ENCODE measurements around the gene TUT4.
A peak's percentile ranks its signal among the peaks of the same experiment; 100 is the strongest.

TUT4 gene

DNA sequence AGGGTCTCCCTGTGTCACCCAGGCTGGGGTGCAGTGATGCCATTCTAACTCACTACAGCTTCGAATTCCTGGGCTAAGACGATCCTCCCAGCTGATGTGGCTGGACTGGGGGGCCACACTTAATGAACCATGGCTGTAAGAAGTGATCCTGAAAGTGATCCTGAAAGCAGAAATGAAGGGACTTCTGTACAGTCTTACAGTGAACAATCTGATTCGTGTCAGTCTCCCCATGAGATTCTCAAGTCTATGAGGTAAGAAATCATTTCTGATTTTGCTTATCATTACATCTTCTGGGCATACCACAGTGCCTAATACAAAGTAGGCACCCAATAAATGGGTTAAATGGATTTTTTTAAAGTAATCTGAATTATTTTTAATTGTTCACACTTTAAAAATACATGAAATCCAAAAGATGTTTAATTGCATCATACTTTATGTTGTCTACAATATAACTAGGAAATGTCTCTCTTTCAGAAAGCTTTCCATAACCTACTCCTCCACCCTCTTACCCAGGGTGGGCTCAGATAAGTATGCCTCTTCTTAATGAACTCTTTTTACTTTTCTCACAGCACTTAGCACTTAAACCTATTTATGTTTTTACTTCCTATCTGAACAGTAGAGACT is 21.5 kb downstream of the TUT4 start:
- no CpG with 5 or more reads among the region's 3 CpGs for WGBS, 2 donors (ENCODE audit: extremely low coverage in 2 of 2, insufficient read length in 2 of 2, insufficient replicate concordance in 1 of 2)
- no peak overlapping the region for H3K4me2 ChIP-seq (ENCODE audit: insufficient read depth, low read length, poor library complexity, severe bottlenecking)

DNA sequence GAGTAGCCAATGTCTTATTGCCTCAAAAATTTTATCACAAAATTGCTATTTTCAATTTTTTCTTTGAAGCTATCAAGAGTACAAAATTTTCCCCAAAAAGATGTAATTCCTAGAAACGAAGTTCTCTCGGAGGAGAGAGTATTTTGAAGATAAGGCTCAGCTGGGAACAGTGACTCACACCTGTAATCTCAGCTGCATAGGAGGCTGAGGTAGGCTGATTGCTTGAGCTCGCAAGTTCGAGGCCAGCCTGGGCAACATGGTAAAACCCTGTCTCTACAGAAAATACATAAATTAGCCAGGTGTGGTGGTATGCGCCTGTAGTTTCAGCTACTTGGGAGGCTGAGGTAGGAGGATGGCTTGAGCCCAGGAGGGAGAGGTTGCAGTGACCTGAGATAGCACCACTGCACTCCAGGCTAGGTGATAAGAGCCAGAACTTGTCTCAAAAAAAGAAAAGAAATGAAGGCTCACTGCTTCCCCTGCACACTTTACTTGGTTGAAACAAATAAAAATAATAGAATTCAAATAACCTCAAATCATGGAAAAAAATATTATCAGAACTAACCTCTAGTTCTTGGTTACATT is 22.2 kb downstream of the TUT4 start:
- Histone ChIP-seq H3K9ac (ENCODE audit: low read depth, low read length, poor library complexity) (no peak overlapping the region), H2AFZ (ENCODE audit: low read length) (no peak overlapping the region), H2BK15ac (ENCODE audit: low read length) (no peak overlapping the region), H2BK12ac (ENCODE audit: low read length) (no peak overlapping the region), H3K18ac (ENCODE audit: low read length) (no peak overlapping the region), H3K14ac (ENCODE audit: low read length) (no peak overlapping the region), H4K91ac (ENCODE audit: low read depth, low read length, poor library complexity) (no peak overlapping the region), H4K8ac (ENCODE audit: low read depth, low read length) (peak overlapping the region; percentile 48), H2BK5ac (ENCODE audit: low read length) (no peak overlapping the region), H2BK120ac (ENCODE audit: low read depth, low read length) (no peak overlapping the region), H3K4me1 (ENCODE audit: control insufficient read depth in 2 of 2, insufficient read depth in 1 of 2, low read depth in 1 of 2, low read length in 2 of 2) (no peaks in the 10 kb centered on the region), H3K9me3 (replicated peaks in 1 of 2; ENCODE audit: control insufficient read depth in 2 of 2, insufficient read depth in 1 of 2, low read depth in 1 of 2, low read length in 2 of 2) (peaks cover 2 to 26% of the 10 kb centered on the region in 2 donors), H3K23ac (ENCODE audit: low read depth, low read length, poor library complexity) (no peak overlapping the region), H3K4ac (ENCODE audit: low read length) (no peak overlapping the region), H3K79me1 (ENCODE audit: low read depth, low read length) (no peaks in the 10 kb centered on the region), H2AK5ac (ENCODE audit: low read depth, low read length) (no peak overlapping the region), H3K27ac (replicated peaks; ENCODE audit: low read length) (no peak overlapping the region), H3K27me3 (ENCODE audit: control insufficient read depth in 3 of 3, insufficient read depth in 3 of 3, low read depth in 1 of 3, low read length in 3 of 3) (no peaks in the 10 kb centered on the region), H3K36me3 (replicated peaks in 1 of 2; ENCODE audit: control insufficient read depth in 2 of 2, insufficient read depth in 2 of 2, low read length in 2 of 2) (peaks cover 7 to 44% of the 10 kb centered on the region in 2 donors), H3K4me2 (ENCODE audit: insufficient read depth, low read length, poor library complexity, severe bottlenecking) (no peak overlapping the region), H3K4me3 (ENCODE audit: low read length in 2 of 2) (no peak overlapping the region)
- DNase-seq (ENCODE audit: low spot score) = no peak
- WGBS, 2 donors (ENCODE audit: extremely low coverage in 2 of 2, insufficient read length in 2 of 2, insufficient replicate concordance in 1 of 2) = no CpG with 5 or more reads among the region's 5 CpGs

More for the DNA sequence above, 21.5 kb downstream of the TUT4 start:
- Histone ChIP-seq H3K27me3 (ENCODE audit: control insufficient read depth in 3 of 3, insufficient read depth in 3 of 3, low read depth in 1 of 3, low read length in 3 of 3) (no peaks in the 10 kb centered on the region), H3K23ac (ENCODE audit: low read depth, low read length, poor library complexity) (no peak overlapping the region), H3K9ac (ENCODE audit: low read depth, low read length, poor library complexity) (no peak overlapping the region), H3K36me3 (replicated peaks in 1 of 2; ENCODE audit: control insufficient read depth in 2 of 2, insufficient read depth in 2 of 2, low read length in 2 of 2) (peaks cover 5 to 37% of the 10 kb centered on the region in 2 donors), H2AFZ (ENCODE audit: low read length) (no peak overlapping the region), H2BK120ac (ENCODE audit: low read depth, low read length) (no peak overlapping the region), H4K8ac (ENCODE audit: low read depth, low read length) (no peak overlapping the region), H3K9me3 (replicated peaks in 1 of 2; ENCODE audit: control insufficient read depth in 2 of 2, insufficient read depth in 1 of 2, low read depth in 1 of 2, low read length in 2 of 2) (peaks cover 2 to 33% of the 10 kb centered on the region in 2 donors), H2BK5ac (ENCODE audit: low read length) (no peak overlapping the region), H3K4me3 (ENCODE audit: low read length in 2 of 2) (no peak overlapping the region), H2BK15ac (ENCODE audit: low read length) (no peak overlapping the region), H3K14ac (ENCODE audit: low read length) (no peak overlapping the region), H3K4me1 (ENCODE audit: control insufficient read depth in 2 of 2, insufficient read depth in 1 of 2, low read depth in 1 of 2, low read length in 2 of 2) (no peaks in the 10 kb centered on the region), H4K91ac (ENCODE audit: low read depth, low read length, poor library complexity) (no peak overlapping the region), H3K4ac (ENCODE audit: low read length) (no peak overlapping the region), H3K27ac (replicated peaks; ENCODE audit: low read length) (no peak overlapping the region), H3K18ac (ENCODE audit: low read length) (no peak overlapping the region), H2BK12ac (ENCODE audit: low read length) (no peak overlapping the region), H2AK5ac (ENCODE audit: low read depth, low read length) (no peak overlapping the region), H3K79me1 (ENCODE audit: low read depth, low read length) (no peaks in the 10 kb centered on the region)
- DNase-seq (ENCODE audit: low spot score) = no peak

DNA sequence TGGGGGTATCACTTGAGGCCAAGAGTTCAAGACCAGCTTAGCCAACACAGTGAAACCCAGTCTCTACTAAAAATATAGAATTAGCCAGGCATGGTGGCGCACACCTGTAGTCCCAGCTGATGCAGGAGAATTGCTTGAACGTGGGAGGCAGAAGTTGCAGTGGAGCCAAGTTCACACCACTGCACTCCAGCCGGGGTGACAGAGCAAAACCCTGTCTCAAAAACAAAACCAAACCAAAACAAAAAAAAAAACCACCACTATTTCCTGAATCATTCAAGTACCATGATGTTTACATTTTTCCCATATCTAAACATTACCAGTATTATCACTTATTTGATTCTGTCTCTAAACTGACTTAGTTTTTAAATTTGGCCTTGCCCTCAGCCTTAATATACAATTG is 29.5 kb downstream of the TUT4 start:
- Histone ChIP-seq H3K27ac (replicated peaks; ENCODE audit: low read length) (no peak overlapping the region), H4K91ac (ENCODE audit: low read depth, low read length, poor library complexity) (no peak overlapping the region), H2BK5ac (ENCODE audit: low read length) (no peak overlapping the region), H3K4me2 (ENCODE audit: insufficient read depth, low read length, poor library complexity, severe bottlenecking) (no peak overlapping the region), H3K4me1 (ENCODE audit: control insufficient read depth in 2 of 2, insufficient read depth in 1 of 2, low read depth in 1 of 2, low read length in 2 of 2) (no peaks in the 10 kb centered on the region), H3K36me3 (replicated peaks in 1 of 2; ENCODE audit: control insufficient read depth in 2 of 2, insufficient read depth in 2 of 2, low read length in 2 of 2) (peaks cover 15 to 92% of the 10 kb centered on the region in 2 donors), H3K9ac (ENCODE audit: low read depth, low read length, poor library complexity) (no peak overlapping the region), H2AK5ac (ENCODE audit: low read depth, low read length) (no peak overlapping the region), H3K4ac (ENCODE audit: low read length) (no peak overlapping the region), H3K18ac (ENCODE audit: low read length) (no peak overlapping the region), H3K79me1 (ENCODE audit: low read depth, low read length) (peaks cover under 1% of the 10 kb centered on the region), H2AFZ (ENCODE audit: low read length) (no peak overlapping the region), H4K8ac (ENCODE audit: low read depth, low read length) (no peak overlapping the region), H3K27me3 (ENCODE audit: control insufficient read depth in 3 of 3, insufficient read depth in 3 of 3, low read depth in 1 of 3, low read length in 3 of 3) (no peaks in the 10 kb centered on the region), H2BK12ac (ENCODE audit: low read length) (no peak overlapping the region), H3K9me3 (replicated peaks in 1 of 2; ENCODE audit: control insufficient read depth in 2 of 2, insufficient read depth in 1 of 2, low read depth in 1 of 2, low read length in 2 of 2) (no peaks in the 10 kb centered on the region), H3K4me3 (ENCODE audit: low read length in 2 of 2) (no peak overlapping the region), H3K23ac (ENCODE audit: low read depth, low read length, poor library complexity) (no peak overlapping the region), H2BK120ac (ENCODE audit: low read depth, low read length) (no peak overlapping the region), H2BK15ac (ENCODE audit: low read length) (no peak overlapping the region), H3K14ac (ENCODE audit: low read length) (no peak overlapping the region)
- DNase-seq (ENCODE audit: low spot score) = no peak
- no CpG with 5 or more reads among the region's 3 CpGs for WGBS, 2 donors (ENCODE audit: extremely low coverage in 2 of 2, insufficient read length in 2 of 2, insufficient replicate concordance in 1 of 2)

DNA sequence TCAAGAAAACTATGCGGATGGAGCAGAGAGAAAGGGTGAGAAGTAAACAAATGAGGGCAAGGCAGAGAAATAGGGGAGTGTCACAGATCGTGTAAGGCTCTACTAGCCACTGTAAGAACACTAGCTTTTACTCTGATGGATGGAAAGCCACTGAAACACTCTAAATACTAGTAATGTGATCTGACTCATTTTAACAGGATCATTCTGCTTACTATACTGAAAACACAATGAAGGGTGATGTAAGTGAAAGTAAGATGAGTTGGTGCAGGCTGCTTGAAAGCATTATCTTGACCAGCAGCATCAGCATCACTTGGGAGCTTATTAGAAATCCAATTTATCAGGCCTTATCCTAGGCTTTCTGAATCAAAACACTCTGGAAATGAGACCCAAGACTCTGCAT is 32.7 kb downstream of the TUT4 start:
- H3K4me3 ChIP-seq (ENCODE audit: low read length in 2 of 2) = no peak overlapping the region
- no peak overlapping the region for H4K91ac ChIP-seq (ENCODE audit: low read depth, low read length, poor library complexity)
- H3K23ac ChIP-seq (ENCODE audit: low read depth, low read length, poor library complexity) = no peak overlapping the region
- no peak overlapping the region for H2BK12ac ChIP-seq (ENCODE audit: low read length)
- no peak overlapping the region for H3K18ac ChIP-seq (ENCODE audit: low read length)
- H3K4me2 ChIP-seq (ENCODE audit: insufficient read depth, low read length, poor library complexity, severe bottlenecking) = no peak overlapping the region
- H3K14ac ChIP-seq (ENCODE audit: low read length) = no peak overlapping the region
- no peak overlapping the region for H2BK15ac ChIP-seq (ENCODE audit: low read length)
- H3K4ac ChIP-seq (ENCODE audit: low read length) = no peak overlapping the region
- no peak overlapping the region for H2BK120ac ChIP-seq (ENCODE audit: low read depth, low read length)
- H3K27me3 ChIP-seq (ENCODE audit: control insufficient read depth in 3 of 3, insufficient read depth in 3 of 3, low read depth in 1 of 3, low read length in 3 of 3) = no peaks in the 10 kb centered on the region
- no peak overlapping the region for H2BK5ac ChIP-seq (ENCODE audit: low read length)
- H3K9me3 ChIP-seq (replicated peaks in 1 of 2; ENCODE audit: control insufficient read depth in 2 of 2, insufficient read depth in 1 of 2, low read depth in 1 of 2, low read length in 2 of 2) = no peaks in the 10 kb centered on the region
- H3K36me3 ChIP-seq (replicated peaks in 1 of 2; ENCODE audit: control insufficient read depth in 2 of 2, insufficient read depth in 2 of 2, low read length in 2 of 2) = peaks cover 7 to 94% of the 10 kb centered on the region in 2 donors
- H3K79me1 ChIP-seq (ENCODE audit: low read depth, low read length) = peaks cover 3% of the 10 kb centered on the region
- no CpG with 5 or more reads among the region's 2 CpGs for WGBS, 2 donors (ENCODE audit: extremely low coverage in 2 of 2, insufficient read length in 2 of 2, insufficient replicate concordance in 1 of 2)
- no peak overlapping the region for H4K8ac ChIP-seq (ENCODE audit: low read depth, low read length)
- no peaks in the 10 kb centered on the region for H3K4me1 ChIP-seq (ENCODE audit: control insufficient read depth in 2 of 2, insufficient read depth in 1 of 2, low read depth in 1 of 2, low read length in 2 of 2)
- H3K27ac ChIP-seq (replicated peaks; ENCODE audit: low read length) = no peak overlapping the region
- no peak overlapping the region for H2AK5ac ChIP-seq (ENCODE audit: low read depth, low read length)
- H2AFZ ChIP-seq (ENCODE audit: low read length) = no peak overlapping the region
- DNase-seq (ENCODE audit: low spot score) = no peak
- H3K9ac ChIP-seq (ENCODE audit: low read depth, low read length, poor library complexity) = no peak overlapping the region

Data from neuronal stem cell (in vitro differentiated cells).